Osteocyte (in vitro differentiated cells): ENCODE results near the gene RPRM. TPM values are rescaled to one million over a fixed set of nuclear protein-coding genes. Genes with fewer than 3 reads are reported as not detected.

Experiments used
- DNase-seq: peaks from one replicate; pipeline ENCODE4 v3.0.0; 2021; ENCODE audit warnings: mixed read lengths; ENCODE audit not compliant: unreplicated experiment; ENCODE audit errors: extremely low spot score
- H3K27ac Mint-ChIP-seq: one replicate; pipeline ENCODE4 v1.8.0; 2021; ENCODE audit warnings: mild to moderate bottlenecking, mixed read lengths; ENCODE audit not compliant: unreplicated experiment
- H3K27me3 Mint-ChIP-seq: one replicate; pipeline ENCODE4 v1.8.0; 2021; ENCODE audit warnings: mixed read lengths; ENCODE audit not compliant: unreplicated experiment
- H3K36me3 Mint-ChIP-seq: one replicate; pipeline ENCODE4 v1.8.0; 2021; ENCODE audit warnings: mixed read lengths; ENCODE audit not compliant: unreplicated experiment
- H3K4me1 Mint-ChIP-seq: one replicate; pipeline ENCODE4 v1.8.0; 2021; ENCODE audit warnings: mixed read lengths; ENCODE audit not compliant: unreplicated experiment
- H3K4me3 Mint-ChIP-seq: one replicate; pipeline ENCODE4 v1.8.0; 2021; ENCODE audit warnings: mild to moderate bottlenecking, moderate library complexity, mixed read lengths; ENCODE audit not compliant: unreplicated experiment
- H3K9me3 Mint-ChIP-seq: one replicate; pipeline ENCODE4 v1.8.0; 2021; ENCODE audit warnings: mixed read lengths; ENCODE audit not compliant: unreplicated experiment
- total RNA-seq: library from RNA; stranded (reverse); gene quantifications from 2 replicates; pipeline ENCODE4 v1.2.1, GENCODE V29; 2021
- TF ChIP-seq, protein P1 (sequence below): fragments of 200-600 bp; sonication (generic); IDR thresholded peaks from 2 replicates; pipeline ENCODE4 v1.5.0; 2021; ENCODE audit warnings: antibody characterized with exemption, mild to moderate bottlenecking, moderate library complexity

The RPRM gene
- total RNA-seq, 1 donor from 2014 or later = not detected

- Mint-ChIP-seq H3K4me1 (no peaks in the 10 kb centered on the region), H3K27me3 (no peaks in the 10 kb centered on the region), H3K4me3 (no peak overlapping the region), H3K27ac (no peak overlapping the region), H3K36me3 (no peaks in the 10 kb centered on the region), H3K9me3 (peaks cover 7% of the 10 kb centered on the region)
- no peak for DNase-seq
- TF ChIP-seq, protein P1, sequence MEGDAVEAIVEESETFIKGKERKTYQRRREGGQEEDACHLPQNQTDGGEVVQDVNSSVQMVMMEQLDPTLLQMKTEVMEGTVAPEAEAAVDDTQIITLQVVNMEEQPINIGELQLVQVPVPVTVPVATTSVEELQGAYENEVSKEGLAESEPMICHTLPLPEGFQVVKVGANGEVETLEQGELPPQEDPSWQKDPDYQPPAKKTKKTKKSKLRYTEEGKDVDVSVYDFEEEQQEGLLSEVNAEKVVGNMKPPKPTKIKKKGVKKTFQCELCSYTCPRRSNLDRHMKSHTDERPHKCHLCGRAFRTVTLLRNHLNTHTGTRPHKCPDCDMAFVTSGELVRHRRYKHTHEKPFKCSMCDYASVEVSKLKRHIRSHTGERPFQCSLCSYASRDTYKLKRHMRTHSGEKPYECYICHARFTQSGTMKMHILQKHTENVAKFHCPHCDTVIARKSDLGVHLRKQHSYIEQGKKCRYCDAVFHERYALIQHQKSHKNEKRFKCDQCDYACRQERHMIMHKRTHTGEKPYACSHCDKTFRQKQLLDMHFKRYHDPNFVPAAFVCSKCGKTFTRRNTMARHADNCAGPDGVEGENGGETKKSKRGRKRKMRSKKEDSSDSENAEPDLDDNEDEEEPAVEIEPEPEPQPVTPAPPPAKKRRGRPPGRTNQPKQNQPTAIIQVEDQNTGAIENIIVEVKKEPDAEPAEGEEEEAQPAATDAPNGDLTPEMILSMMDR = no peak
Observed at GRCh38 chr2:153499439-153499838, 20.9 kb upstream of the RPRM start.

DNA sequence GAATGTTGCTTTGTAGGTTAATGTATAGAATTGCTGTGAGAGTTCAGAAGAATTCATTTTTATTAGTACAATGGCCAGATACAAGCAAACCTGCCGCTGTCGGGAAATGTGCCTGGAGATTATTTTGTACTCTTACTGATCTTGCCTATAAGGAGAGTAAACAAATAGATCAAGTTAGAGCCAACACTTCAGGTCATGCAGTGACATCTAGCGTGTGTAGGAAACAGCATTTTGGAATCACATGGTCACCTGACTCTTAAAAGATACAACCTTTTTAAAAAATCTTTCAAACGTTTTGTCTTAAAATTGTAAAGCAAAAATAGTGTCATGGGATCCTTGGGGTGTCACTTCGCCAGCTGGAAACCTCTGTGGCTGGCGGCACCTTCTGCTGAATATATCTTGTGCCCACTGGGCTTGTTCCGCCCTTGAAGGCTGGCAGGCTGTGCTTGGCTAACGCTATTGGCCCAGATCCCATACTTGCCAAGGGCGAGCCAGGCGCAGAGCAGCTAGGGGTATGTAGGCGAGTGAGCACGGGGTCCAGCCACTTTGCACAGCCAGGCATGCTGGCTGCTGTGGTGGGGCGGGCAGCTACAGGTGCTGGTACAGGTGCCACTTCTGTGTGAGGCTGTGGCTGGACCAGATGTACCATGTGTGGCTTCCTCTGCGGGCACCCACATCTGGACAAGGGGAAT lies 19.5 kb upstream of the RPRM start:
- Mint-ChIP-seq H3K4me1 (no peaks in the 10 kb centered on the region), H3K4me3 (no peak overlapping the region), H3K9me3 (peaks cover 7% of the 10 kb centered on the region), H3K27me3 (peaks cover under 1% of the 10 kb centered on the region), H3K27ac (no peak overlapping the region), H3K36me3 (no peaks in the 10 kb centered on the region)
- TF ChIP-seq, protein P1 = no peak
- DNase-seq = no peak

- DNase-seq = no peak
- Mint-ChIP-seq H3K4me3 (no peak overlapping the region), H3K27me3 (peaks cover 3% of the 10 kb centered on the region), H3K9me3 (no peaks in the 10 kb centered on the region), H3K36me3 (no peaks in the 10 kb centered on the region), H3K4me1 (no peaks in the 10 kb centered on the region), H3K27ac (no peak overlapping the region)
- TF ChIP-seq, protein P1 = no peak
Observed at GRCh38 chr2:153495725-153496124, 17.2 kb upstream of the RPRM start.

DNA sequence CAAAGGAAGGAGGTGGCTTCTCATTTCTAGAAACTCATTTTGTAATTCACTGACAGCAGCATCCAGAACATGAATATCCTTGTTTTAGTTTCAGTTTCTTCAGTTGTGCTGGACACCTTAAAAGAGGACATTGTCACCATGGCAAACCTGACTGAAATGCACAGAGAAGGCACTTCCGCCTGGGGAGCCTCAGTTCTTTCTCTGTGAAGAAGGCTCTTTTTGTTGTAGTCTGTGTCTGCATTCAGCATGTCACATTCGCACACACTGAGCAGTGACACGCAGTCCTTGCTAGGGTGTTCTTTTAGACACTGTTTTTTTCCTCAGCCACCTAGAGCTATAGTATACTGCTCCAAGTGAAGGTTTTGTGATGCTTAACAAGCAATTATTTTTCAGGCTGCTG lies 9.5 kb upstream of the RPRM start:
- Mint-ChIP-seq H3K36me3 (no peaks in the 10 kb centered on the region), H3K4me1 (no peaks in the 10 kb centered on the region), H3K27ac (no peak overlapping the region), H3K27me3 (peaks cover 7% of the 10 kb centered on the region), H3K4me3 (no peak overlapping the region), H3K9me3 (no peaks in the 10 kb centered on the region)
- no peak for DNase-seq
- TF ChIP-seq, protein P1 = no peak

- no peaks in the 10 kb centered on the region for H3K4me1 Mint-ChIP-seq
- no peak overlapping the region for H3K4me3 Mint-ChIP-seq
- peaks cover 4% of the 10 kb centered on the region for H3K27me3 Mint-ChIP-seq
- no peak for DNase-seq
- no peak overlapping the region for H3K27ac Mint-ChIP-seq
- H3K9me3 Mint-ChIP-seq = no peaks in the 10 kb centered on the region
- TF ChIP-seq, protein P1 = no peak
- no peaks in the 10 kb centered on the region for H3K36me3 Mint-ChIP-seq
Observed at GRCh38 chr2:153487448-153487847, 8.9 kb upstream of the RPRM start.
